Measurements from ENCODE around the gene KCTD17. TPM values are rescaled to one million over a fixed set of nuclear protein-coding genes. Genes with fewer than 3 reads are reported as not detected.

The KCTD17 gene
- total and polyA plus RNA-seq, 2 of the 13 experiments (the other 11 are each of a cell fraction or from before 2014, with no cell fraction given): 5.3 to 11.7 TPM

- TF ChIP-seq ZHX1 (CRISPR knock-in tag; IDR thresholded peaks at IDR 0.05; ENCODE audit: low read depth) (no peak), JDP2 (CRISPR knock-in tag; IDR thresholded peaks at IDR 0.05; ENCODE audit: borderline replicate concordance) (no peak), GTF3A (CRISPR knock-in tag; conservative IDR thresholded peaks at IDR 0.05) (no peak), KLF12 (CRISPR knock-in tag; IDR thresholded peaks at IDR 0.05; ENCODE audit: borderline replicate concordance) (no peak), IRF2 (CRISPR knock-in tag; IDR thresholded peaks at IDR 0.05) (no peak)
Measured at GRCh38 chr22:37057226-37057625, 5.7 kb downstream of the KCTD17 start (continued).

- BruUV-seq (replicated peaks): no TSS peak
- intact Hi-C loops (cut with micrococcal nuclease; ENCODE audit: unreplicated experiment) (no loop called here), in situ Hi-C loops (cut with HindIII; ENCODE audit: extremely low pct_ligation_motif_present, low pct_unique_long_range_greater_than_20kb) (no loop called here)
- WGBS (ENCODE audit: low lambda C conversion rate): 53% methylated on average over 8 of the region's 12 CpGs
- Histone ChIP-seq H3K27ac (ENCODE audit: extremely low read length, insufficient read depth, low read length) (no peak overlapping the region), H3K36me3 (replicated peaks in 1 of 2; ENCODE audit: control insufficient read depth in 1 of 2, insufficient read depth in 2 of 2, low read length in 2 of 2) (no peaks in the 10 kb centered on the region; a peak in 1 of 5 replicates), H4K20me1 (ENCODE audit: insufficient read depth, low read length) (no peaks in the 10 kb centered on the region), H3K9ac (ENCODE audit: insufficient read depth, low read depth, low read length) (no peak overlapping the region), H3K79me2 (ENCODE audit: insufficient read depth, low read length) (no peaks in the 10 kb centered on the region), H3K4me2 (ENCODE audit: low read depth, low read length) (no peak overlapping the region), H3K27me3 (ENCODE audit: control insufficient read depth in 1 of 2, insufficient read depth in 2 of 2, low read length in 2 of 2) (no peaks in the 10 kb centered on the region), H3K4me3 (replicated peaks in 1 of 3; ENCODE audit: insufficient read depth in 1 of 3, low read depth in 2 of 3, low read length in 3 of 3) (no peak overlapping the region), H2AFZ (ENCODE audit: low read length) (no peak overlapping the region), H3K4me1 (ENCODE audit: insufficient read depth, low read length) (peaks cover 54% of the 10 kb centered on the region), H3K9me3 (ENCODE audit: low read length) (no peaks in the 10 kb centered on the region)
- ChIA-PET POLR2A (no interaction called here), CTCF (ENCODE audit: low intra/inter-chr PET ratio, low total read pairs) (no interaction called here)
- FAIRE-seq: no peak
- no peak for ATAC-seq
- DNase-seq (ENCODE audit: low spot score): no peak
- TF ChIP-seq ZSCAN30 (CRISPR knock-in tag; IDR thresholded peaks at IDR 0.05) (no peak), ZNF136 (CRISPR knock-in tag; IDR thresholded peaks at IDR 0.05; ENCODE audit: low read depth) (no peak), PHF20 (CRISPR knock-in tag; IDR thresholded peaks at IDR 0.05) (no peak), HOXA5 (CRISPR knock-in tag; IDR thresholded peaks at IDR 0.05) (no peak), NCOA2 (CRISPR knock-in tag; IDR thresholded peaks at IDR 0.05) (no peak)
- TF ChIP-seq, protein P1, sequence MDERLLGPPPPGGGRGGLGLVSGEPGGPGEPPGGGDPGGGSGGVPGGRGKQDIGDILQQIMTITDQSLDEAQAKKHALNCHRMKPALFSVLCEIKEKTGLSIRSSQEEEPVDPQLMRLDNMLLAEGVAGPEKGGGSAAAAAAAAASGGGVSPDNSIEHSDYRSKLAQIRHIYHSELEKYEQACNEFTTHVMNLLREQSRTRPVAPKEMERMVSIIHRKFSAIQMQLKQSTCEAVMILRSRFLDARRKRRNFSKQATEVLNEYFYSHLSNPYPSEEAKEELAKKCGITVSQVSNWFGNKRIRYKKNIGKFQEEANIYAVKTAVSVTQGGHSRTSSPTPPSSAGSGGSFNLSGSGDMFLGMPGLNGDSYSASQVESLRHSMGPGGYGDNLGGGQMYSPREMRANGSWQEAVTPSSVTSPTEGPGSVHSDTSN (CRISPR knock-in tag; IDR thresholded peaks at IDR 0.05): no peak
- TF ChIP-seq, protein P2, sequence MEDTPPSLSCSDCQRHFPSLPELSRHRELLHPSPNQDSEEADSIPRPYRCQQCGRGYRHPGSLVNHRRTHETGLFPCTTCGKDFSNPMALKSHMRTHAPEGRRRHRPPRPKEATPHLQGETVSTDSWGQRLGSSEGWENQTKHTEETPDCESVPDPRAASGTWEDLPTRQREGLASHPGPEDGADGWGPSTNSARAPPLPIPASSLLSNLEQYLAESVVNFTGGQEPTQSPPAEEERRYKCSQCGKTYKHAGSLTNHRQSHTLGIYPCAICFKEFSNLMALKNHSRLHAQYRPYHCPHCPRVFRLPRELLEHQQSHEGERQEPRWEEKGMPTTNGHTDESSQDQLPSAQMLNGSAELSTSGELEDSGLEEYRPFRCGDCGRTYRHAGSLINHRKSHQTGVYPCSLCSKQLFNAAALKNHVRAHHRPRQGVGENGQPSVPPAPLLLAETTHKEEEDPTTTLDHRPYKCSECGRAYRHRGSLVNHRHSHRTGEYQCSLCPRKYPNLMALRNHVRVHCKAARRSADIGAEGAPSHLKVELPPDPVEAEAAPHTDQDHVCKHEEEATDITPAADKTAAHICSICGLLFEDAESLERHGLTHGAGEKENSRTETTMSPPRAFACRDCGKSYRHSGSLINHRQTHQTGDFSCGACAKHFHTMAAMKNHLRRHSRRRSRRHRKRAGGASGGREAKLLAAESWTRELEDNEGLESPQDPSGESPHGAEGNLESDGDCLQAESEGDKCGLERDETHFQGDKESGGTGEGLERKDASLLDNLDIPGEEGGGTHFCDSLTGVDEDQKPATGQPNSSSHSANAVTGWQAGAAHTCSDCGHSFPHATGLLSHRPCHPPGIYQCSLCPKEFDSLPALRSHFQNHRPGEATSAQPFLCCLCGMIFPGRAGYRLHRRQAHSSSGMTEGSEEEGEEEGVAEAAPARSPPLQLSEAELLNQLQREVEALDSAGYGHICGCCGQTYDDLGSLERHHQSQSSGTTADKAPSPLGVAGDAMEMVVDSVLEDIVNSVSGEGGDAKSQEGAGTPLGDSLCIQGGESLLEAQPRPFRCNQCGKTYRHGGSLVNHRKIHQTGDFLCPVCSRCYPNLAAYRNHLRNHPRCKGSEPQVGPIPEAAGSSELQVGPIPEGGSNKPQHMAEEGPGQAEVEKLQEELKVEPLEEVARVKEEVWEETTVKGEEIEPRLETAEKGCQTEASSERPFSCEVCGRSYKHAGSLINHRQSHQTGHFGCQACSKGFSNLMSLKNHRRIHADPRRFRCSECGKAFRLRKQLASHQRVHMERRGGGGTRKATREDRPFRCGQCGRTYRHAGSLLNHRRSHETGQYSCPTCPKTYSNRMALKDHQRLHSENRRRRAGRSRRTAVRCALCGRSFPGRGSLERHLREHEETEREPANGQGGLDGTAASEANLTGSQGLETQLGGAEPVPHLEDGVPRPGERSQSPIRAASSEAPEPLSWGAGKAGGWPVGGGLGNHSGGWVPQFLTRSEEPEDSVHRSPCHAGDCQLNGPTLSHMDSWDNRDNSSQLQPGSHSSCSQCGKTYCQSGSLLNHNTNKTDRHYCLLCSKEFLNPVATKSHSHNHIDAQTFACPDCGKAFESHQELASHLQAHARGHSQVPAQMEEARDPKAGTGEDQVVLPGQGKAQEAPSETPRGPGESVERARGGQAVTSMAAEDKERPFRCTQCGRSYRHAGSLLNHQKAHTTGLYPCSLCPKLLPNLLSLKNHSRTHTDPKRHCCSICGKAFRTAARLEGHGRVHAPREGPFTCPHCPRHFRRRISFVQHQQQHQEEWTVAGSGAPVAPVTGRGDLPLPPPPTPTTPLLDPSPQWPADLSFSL (CRISPR knock-in tag; IDR thresholded peaks at IDR 0.05): no peak
Measured at GRCh38 chr22:37057796-37058510, 6.4 kb downstream of the KCTD17 start.
